Ovary (tissue), 9 donors: ENCODE measurements around the gene FAM222A. TPM values are rescaled to one million over a fixed set of nuclear protein-coding genes. Genes with fewer than 3 reads are reported as not detected.
A peak's percentile ranks its signal among the peaks of the same experiment; 100 is the strongest.

Experiments
- DNase-seq, 5 donors: peaks; one replicate each; pipeline ENCODE4 v3.0.0-alpha.2; 2019 to 2020
- H3K27ac ChIP-seq, 2 donors: fragments of 200-600 bp; one replicate each; pipeline versions ENCODE4 v1.5.1 to v1.8.0; 2019 to 2022
- H3K27me3 ChIP-seq: fragments of 200-600 bp; one replicate; pipeline ENCODE4 v1.8.0; 2022
- H3K36me3 ChIP-seq: fragments of 200-600 bp; sonication (generic); one replicate; pipeline ENCODE4 v1.5.1; 2019
- H3K4me1 ChIP-seq: one replicate; pipeline ENCODE4 v1.8.1; 2013; ENCODE audit warnings: mild to moderate bottlenecking, moderate library complexity; ENCODE audit not compliant: insufficient read depth
- H3K4me3 ChIP-seq: fragments of 200-600 bp; sonication (generic); one replicate; pipeline ENCODE4 v1.5.1; 2017
- H3K9me3 ChIP-seq, 2 donors: fragments of 200-600 bp in 1 of 2; sonication (generic) in 1 of 2; one replicate each; pipeline versions ENCODE4 v1.5.1 to v1.8.1; 2013 to 2019; ENCODE audit warnings: mild to moderate bottlenecking in 1 of 2, moderate library complexity in 1 of 2
- CTCF ChIP-seq, 3 donors: fragments of 450-650 bp in 2 of 3; fragments of 200-600 bp in 1 of 3; IDR thresholded peaks; one replicate each; pipeline versions ENCODE4 v1.5.1 to v1.8.0; 2016 to 2022; ENCODE audit warnings: antibody characterized with exemption in 3 of 3, mild to moderate bottlenecking in 1 of 3
- EP300 ChIP-seq: sonication (generic); formaldehyde crosslinking; IDR thresholded peaks from one replicate; pipeline ENCODE4 v1.6.1; 2017; ENCODE audit warnings: antibody characterized with exemption
- POLR2A ChIP-seq: fragments of 450-650 bp; IDR thresholded peaks from one replicate; pipeline ENCODE4 v1.6.1; 2017; ENCODE audit warnings: antibody characterized with exemption, mild to moderate bottlenecking, moderate library complexity
- WGBS, 3 donors: extraction: QIAGEN DNeasy Blood & Tissue Kit in 1 of 3; methylation state at CpG; one replicate each; pipeline versions ENCODE4 v1.1.5 to v1.1.7; 2013 to 2017; 5-methylcytosine and 5-hydroxymethylcytosine counted together
- intact Hi-C, 4 donors: fragments of 100-400 bp; cut with DNase I; formaldehyde crosslinking; loops; one replicate each; pipeline versions ENCODE4 v1.11.0 to v1.15.1; 2022 to 2023
- polyA plus RNA-seq, 2 donors: library from polyadenylated mRNA; stranded (reverse); fragments of 200-250 nt in 1 of 2; fragments of 350-450 nt in 1 of 2; fragmentation: Illumina TruSeq in 1 of 2; extraction: RNeasy Lipid Tissue Mini Kit (QIAGEN cat#74804) in 1 of 2; gene quantifications; one replicate each; pipeline ENCODE4 v1.2.3, GENCODE V29; 2013 to 2014
- total RNA-seq, 7 donors: library from RNA; depleted of rRNA in 2 of 7; stranded (reverse); fragments of >200 nt in 2 of 7; fragmentation: NEBNext Ultra II Directional in 3 of 7; extraction: Animal tissue kit (Norgen Biotek cat#: 25700) in 3 of 7; gene quantifications; one replicate each; pipeline versions ENCODE4 v1.1.0 to v1.2.4, GENCODE V29; 2016 to 2023
- donor health status: DM: no; HTN: no; CAD: no; lungs with moderate emphysema.
- donor health status: DM: no; HTN: no; CAD: no.
- donor health status: Bipolar disorder and iron deficiency.
- donor health status: DM: yes; HTN: yes; CAD: no.
- donor health status: DM: no; HTN: no; CAD: no.
- donor health status: DM: yes; HTN: yes; CAD: no.

Gene FAM222A
- total and polyA plus RNA-seq, 9 donors = 4.8 to 28.4 (median 13.7) TPM

GRCh38 chr12:109716512-109717389 is 3.1 kb downstream of the FAM222A start:
- Histone ChIP-seq H3K4me1 (peaks cover 19% of the 10 kb centered on the region), H3K36me3 (no peaks in the 10 kb centered on the region), H3K27me3 (no peaks in the 10 kb centered on the region), H3K4me3 (no peak overlapping the region), H3K27ac (peak overlapping the region; percentile 71 to 86), H3K9me3 (no peaks in the 10 kb centered on the region)
- 35 to 47% (median 39%) methylated on average over 19 of the region's 19 CpGs for WGBS, 3 donors
- TF ChIP-seq EP300 (no peak), CTCF (IDR thresholded peaks at IDR 0.05) (no peak), POLR2A (no peak)
- peak; percentile 83 to 87 (median 86) for DNase-seq
- intact Hi-C loops = loop anchor here in 3 of 4 donors (5.0 to 10.0 kb wide), 3 partner anchors 56 to 202 kb away; no protein-coding TSS in a partner anchor

GRCh38 chr12:109717390-109718357 is 4.0 kb downstream of the FAM222A start:
- no peak overlapping the region for H3K4me3 ChIP-seq
- intact Hi-C loops = loop anchor here in 3 of 4 donors (2.0 to 10.0 kb wide), 4 partner anchors 53 to 203 kb away; no protein-coding TSS in a partner anchor
- H3K27ac ChIP-seq = peak overlapping the region in 1 of 2 donors; percentile 86
- no peak for TF ChIP-seq POLR2A
- TF ChIP-seq CTCF (IDR thresholded peaks at IDR 0.05) = no peak
- TF ChIP-seq EP300 = no peak
- peak in 1 of 5 donors; percentile 45 for DNase-seq
- H3K27me3 ChIP-seq = no peaks in the 10 kb centered on the region
- no peaks in the 10 kb centered on the region for H3K36me3 ChIP-seq
- H3K9me3 ChIP-seq = no peaks in the 10 kb centered on the region
- whole genome bisulfite sequencing, 3 donors = 67 to 73% (median 72%) methylated on average over 18 of the region's 18 CpGs
- H3K4me1 ChIP-seq = peaks cover 19% of the 10 kb centered on the region

GRCh38 chr12:109718390-109718789 is 4.8 kb downstream of the FAM222A start:
- intact Hi-C loops = loop anchor here in 3 of 4 donors (2.0 to 10.0 kb wide), 4 partner anchors 52 to 204 kb away; no protein-coding TSS in a partner anchor
- 13 to 28% (median 14%) methylated on average over 33 of the region's 33 CpGs for WGBS, 3 donors
- no peaks in the 10 kb centered on the region for H3K27me3 ChIP-seq
- peak in 2 of 5 donors; percentile 47 to 59 for DNase-seq
- no peaks in the 10 kb centered on the region for H3K36me3 ChIP-seq
- TF ChIP-seq CTCF (IDR thresholded peaks at IDR 0.05) (no peak), POLR2A (no peak), EP300 (no peak)
- no peak overlapping the region for H3K4me3 ChIP-seq
- peaks cover 19% of the 10 kb centered on the region for H3K4me1 ChIP-seq
- peak overlapping the region in 1 of 2 donors; percentile 10 for H3K27ac ChIP-seq
- H3K9me3 ChIP-seq = no peaks in the 10 kb centered on the region
